GM19043 (cell line): Measurements from ENCODE around the gene CLGN.
"Not testable (repeated sequence)": the region's sequence is repeated elsewhere in the genome, so short reads cannot be mapped to it uniquely, and the experiment has no call there.

Experiments
- ATAC-seq: cut with Tn5 transposase; IDR thresholded peaks from one replicate; pipeline ENCODE4 v1.9.1; 2021; ENCODE audit warnings: low read depth; ENCODE audit not compliant: unreplicated experiment

Gene CLGN

GRCh38 chr4:140427106-140427918 lies at the start of gene CLGN:
Gene CLGN (minus strand): TSS chr4:140427648. CDS start chr4:140413078, 14,570 bp downstream.
- peak; percentile 71 for ATAC-seq

GRCh38 chr4:140472156-140472555 lies 44.7 kb upstream of the CLGN start:
- no peak for ATAC-seq

GRCh38 chr4:140469791-140470733 lies 42.6 kb upstream of the CLGN start:
- no peak for ATAC-seq

GRCh38 chr4:140466146-140466545 lies 38.7 kb upstream of the CLGN start:
- ATAC-seq: no peak

GRCh38 chr4:140463614-140464013 lies 36.2 kb upstream of the CLGN start:
- no peak for ATAC-seq

- no peak for ATAC-seq
Observed at GRCh38 chr4:140463182-140463581, 35.7 kb upstream of the CLGN start.

- no peak for ATAC-seq
Observed at GRCh38 chr4:140450352-140450751, 22.9 kb upstream of the CLGN start.

- ATAC-seq: no peak
Observed at GRCh38 chr4:140448830-140449229, 21.4 kb upstream of the CLGN start.

GRCh38 chr4:140448162-140448561 lies 20.7 kb upstream of the CLGN start:
- no peak for ATAC-seq

GRCh38 chr4:140444347-140444746 lies 16.9 kb upstream of the CLGN start:
- ATAC-seq: not testable (repeated sequence)

- no peak for ATAC-seq
Observed at GRCh38 chr4:140439644-140440142, 12.2 kb upstream of the CLGN start.

GRCh38 chr4:140427919-140428471 lies 547 bp upstream of the CLGN start:
- ATAC-seq: no peak

- ATAC-seq: peak; percentile 11
Observed at GRCh38 chr4:140426610-140427105, 790 bp downstream of the CLGN start.

- ATAC-seq: no peak
Observed at GRCh38 chr4:140423106-140423505, 4.3 kb downstream of the CLGN start.

- not testable (repeated sequence) for ATAC-seq
Observed at GRCh38 chr4:140413130-140413969, 14.1 kb downstream of the CLGN start.

- no peak for ATAC-seq
Observed at GRCh38 chr4:140408974-140409373, 18.5 kb downstream of the CLGN start.

- no peak for ATAC-seq
Observed at GRCh38 chr4:140406292-140406691, 21.2 kb downstream of the CLGN start.

GRCh38 chr4:140400111-140400510 lies 27.3 kb downstream of the CLGN start:
- ATAC-seq: no peak

- ATAC-seq: no peak
Observed at GRCh38 chr4:140395668-140396067, 31.8 kb downstream of the CLGN start.

GRCh38 chr4:140388015-140388414 lies 39.4 kb downstream of the CLGN start:
- ATAC-seq: no peak
